Activated CD8-positive, alpha-beta memory T cell treated with anti-CD3 and anti-CD28 coated beads, Interleukin-2, amount 10 ng/mL, durations not matched to agents 7 days and 5 days (primary cell): ENCODE data around the gene FOXK1. TPM values are rescaled to one million over a fixed set of nuclear protein-coding genes. Genes with fewer than 3 reads are reported as not detected.
A peak's percentile ranks its signal among the peaks of the same experiment; 100 is the strongest.

ENCODE experiments used
- ATAC-seq: fragments of 150-1000 bp; cut with Tn5 transposase; one replicate; pipeline ENCODE4 v1.10.0; 2021; ENCODE audit warnings: moderate library complexity
- CTCF ChIA-PET: fragments of 350-600 bp; sonication (Branson Sonifier 250); formaldehyde crosslinking; loops from one replicate; lab custom pipeline; 2021; ENCODE audit warnings: antibody characterized with exemption; lab: Charles Lee
- DNase-seq: peaks from one replicate; pipeline ENCODE4 v3.0.0-alpha.2; 2020
- H3K27ac Mint-ChIP-seq: one replicate; pipeline ENCODE4 v1.8.0; 2021; ENCODE audit warnings: mild to moderate bottlenecking, mixed read lengths
- H3K27me3 Mint-ChIP-seq: one replicate; pipeline ENCODE4 v1.8.0; 2021; ENCODE audit warnings: mixed read lengths
- H3K36me3 Mint-ChIP-seq: one replicate; pipeline ENCODE4 v1.8.0; 2021; ENCODE audit warnings: mild to moderate bottlenecking, mixed read lengths
- H3K4me1 Mint-ChIP-seq: one replicate; pipeline ENCODE4 v1.8.0; 2021; ENCODE audit warnings: mixed read lengths
- H3K4me3 Mint-ChIP-seq: one replicate; pipeline ENCODE4 v1.8.0; 2021; ENCODE audit warnings: mild to moderate bottlenecking, moderate library complexity, mixed read lengths
- H3K9me3 Mint-ChIP-seq: one replicate; pipeline ENCODE4 v1.8.0; 2022; ENCODE audit warnings: low read depth, mixed read lengths
- total RNA-seq, 2 experiments: library from RNA; stranded (reverse); gene quantifications; one replicate each; pipeline ENCODE4 v1.2.3, GENCODE V29; 2021

The FOXK1 gene
- total RNA-seq, 2 experiments from 2014 or later = 27.1 to 31.2 TPM

DNA sequence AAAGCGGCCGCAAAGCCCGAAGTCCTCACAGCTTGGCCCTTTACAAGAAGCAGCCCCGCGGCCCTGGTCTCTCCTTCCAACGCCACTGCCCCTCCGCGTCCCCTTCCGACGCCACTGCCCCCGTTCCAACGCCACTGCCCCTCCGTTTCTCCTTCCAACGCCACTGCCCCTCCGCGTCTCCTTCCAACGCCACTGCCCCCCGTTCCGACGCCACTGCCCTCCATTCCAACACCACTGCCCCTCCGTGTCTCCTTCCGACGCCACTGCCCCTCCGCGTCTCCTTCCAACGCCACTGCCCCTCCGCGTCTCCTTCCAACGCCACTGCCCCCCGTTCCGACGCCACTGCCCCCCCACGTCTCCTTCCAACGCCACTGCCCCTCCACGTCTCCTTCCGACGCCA is 126.5 kb downstream of the FOXK1 start:
- no peaks in the 10 kb centered on the region for H3K36me3 Mint-ChIP-seq
- CTCF ChIA-PET = interaction anchor here (3.2 kb wide), 1 partner anchor 10 kb away, joined by 16 read pairs; no protein-coding TSS in a partner anchor
- H3K9me3 Mint-ChIP-seq = no peaks in the 10 kb centered on the region
- H3K4me3 Mint-ChIP-seq = no peak overlapping the region
- H3K27me3 Mint-ChIP-seq = peaks cover 32% of the 10 kb centered on the region
- DNase-seq (no peak), ATAC-seq (no peak)
- H3K27ac Mint-ChIP-seq = no peak overlapping the region
- peaks cover 7% of the 10 kb centered on the region for H3K4me1 Mint-ChIP-seq

DNA sequence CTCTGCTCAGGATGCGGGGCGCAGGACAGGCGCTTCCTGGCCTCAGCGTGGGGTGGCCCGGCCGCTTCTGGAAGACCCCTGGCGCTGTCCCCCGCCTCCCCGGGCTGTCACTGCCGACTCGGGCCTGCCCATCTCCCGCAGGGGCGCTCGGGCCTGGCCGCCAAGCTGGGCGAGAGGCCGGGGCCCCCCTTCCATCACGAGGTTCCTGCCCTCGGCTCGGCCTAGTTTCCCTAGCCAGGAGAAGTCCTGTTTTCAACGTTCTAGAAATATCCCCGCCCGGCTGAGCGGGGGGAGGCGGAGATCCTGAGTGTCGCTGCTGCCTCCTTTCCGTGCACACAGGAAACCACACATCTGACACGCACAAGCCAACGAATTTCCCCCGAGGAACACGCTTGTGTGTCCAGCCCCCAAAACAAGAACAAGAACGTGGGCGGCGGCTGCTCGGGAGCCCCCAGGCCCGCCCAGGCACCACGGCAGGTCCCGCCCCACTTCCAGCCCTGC is 127.0 kb downstream of the FOXK1 start:
- CTCF ChIA-PET = interaction anchor here (3.2 kb wide), 1 partner anchor 11 kb away, joined by 16 read pairs; no protein-coding TSS in a partner anchor
- H3K27ac Mint-ChIP-seq = no peak overlapping the region
- H3K4me3 Mint-ChIP-seq = peak overlapping the region; percentile 26
- DNase-seq (no peak), ATAC-seq (peak; percentile 30)
- peaks cover 7% of the 10 kb centered on the region for H3K4me1 Mint-ChIP-seq
- peaks cover 37% of the 10 kb centered on the region for H3K27me3 Mint-ChIP-seq
- H3K9me3 Mint-ChIP-seq = no peaks in the 10 kb centered on the region
- no peaks in the 10 kb centered on the region for H3K36me3 Mint-ChIP-seq

DNA sequence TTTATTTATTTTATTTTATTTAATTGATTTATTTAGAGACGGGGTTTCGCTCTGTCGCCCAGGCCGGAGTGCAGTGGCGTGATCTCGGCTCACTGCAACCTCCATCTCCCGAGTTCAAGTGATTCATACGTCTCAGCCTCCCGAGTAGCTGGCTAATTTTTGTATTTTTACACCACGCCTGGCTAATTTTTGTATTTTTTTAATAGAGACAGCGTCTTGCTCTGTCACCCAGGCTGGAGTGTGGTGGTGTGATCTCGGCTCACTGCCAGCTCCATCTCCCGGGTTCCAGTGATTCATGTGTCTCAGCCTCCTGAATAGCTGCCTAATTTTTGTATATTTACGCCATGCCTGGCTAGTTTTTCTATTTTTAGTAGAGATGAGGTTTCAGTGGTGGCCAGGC is 127.6 kb downstream of the FOXK1 start:
- CTCF ChIA-PET = interaction anchor here (3.2 kb wide), 1 partner anchor 12 kb away, joined by 16 read pairs; no protein-coding TSS in a partner anchor
- no peak overlapping the region for H3K4me3 Mint-ChIP-seq
- H3K4me1 Mint-ChIP-seq = peaks cover 7% of the 10 kb centered on the region
- DNase-seq (no peak), ATAC-seq (no peak)
- H3K27ac Mint-ChIP-seq = no peak overlapping the region
- H3K27me3 Mint-ChIP-seq = peaks cover 38% of the 10 kb centered on the region
- H3K36me3 Mint-ChIP-seq = no peaks in the 10 kb centered on the region
- H3K9me3 Mint-ChIP-seq = no peaks in the 10 kb centered on the region

DNA sequence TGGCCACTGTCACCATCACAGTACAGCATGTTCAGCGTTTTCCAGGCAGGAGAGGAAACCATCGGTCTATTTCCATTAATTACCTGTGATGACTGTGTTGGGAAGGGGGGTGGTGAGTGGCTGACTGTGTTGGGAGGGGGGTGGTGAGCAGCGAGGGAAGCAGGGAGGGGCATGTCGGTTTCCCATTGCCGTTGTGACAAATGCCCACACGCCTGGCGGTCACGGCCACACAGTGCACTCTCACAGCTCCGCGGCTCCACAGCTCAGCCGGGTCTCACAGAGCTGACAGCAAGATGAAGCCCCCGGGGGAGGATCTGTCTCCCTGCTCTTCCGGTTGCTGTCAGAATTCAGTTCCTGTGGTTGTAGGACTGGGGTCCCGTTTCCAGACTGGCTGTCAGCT is 132.3 kb downstream of the FOXK1 start:
- H3K9me3 Mint-ChIP-seq = no peaks in the 10 kb centered on the region
- CTCF ChIA-PET = no interaction called here

DNA sequence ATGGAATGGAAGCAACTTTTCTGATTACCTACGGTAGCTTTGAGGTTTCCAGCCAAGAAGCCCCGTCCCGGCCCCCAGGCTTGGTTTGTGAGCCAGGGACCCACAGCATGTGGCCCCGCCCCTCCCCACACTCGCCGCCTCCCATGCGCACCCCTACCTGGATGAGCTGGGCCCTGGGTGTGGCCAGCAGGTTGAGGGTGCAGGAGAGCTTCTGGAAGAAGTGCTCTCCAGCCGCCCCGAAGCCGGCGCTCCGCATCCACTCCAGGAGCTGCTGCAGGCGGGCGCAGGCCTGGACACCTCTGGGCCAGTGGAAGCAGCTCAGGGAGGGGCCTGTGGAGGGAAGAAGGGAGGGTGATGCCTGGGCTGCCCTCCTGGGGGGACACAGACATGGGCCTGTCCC is 133.0 kb downstream of the FOXK1 start:
- Mint-ChIP-seq H3K27me3 (peaks cover 16% of the 10 kb centered on the region), H3K9me3 (no peaks in the 10 kb centered on the region), H3K4me1 (peaks cover 2% of the 10 kb centered on the region), H3K4me3 (no peak overlapping the region), H3K27ac (no peak overlapping the region), H3K36me3 (no peaks in the 10 kb centered on the region)
- DNase-seq (no peak), ATAC-seq (no peak)
- CTCF ChIA-PET = interaction anchor here (1.3 kb wide), 1 partner anchor 15 kb away, joined by 3 read pairs; no protein-coding TSS in a partner anchor

More for the DNA sequence above, 132.3 kb downstream of the FOXK1 start:
- H3K4me1 Mint-ChIP-seq = peaks cover 4% of the 10 kb centered on the region
- no peak for ATAC-seq
- peaks cover 18% of the 10 kb centered on the region for H3K27me3 Mint-ChIP-seq
- H3K27ac Mint-ChIP-seq = no peak overlapping the region
- no peaks in the 10 kb centered on the region for H3K36me3 Mint-ChIP-seq
- H3K4me3 Mint-ChIP-seq = no peak overlapping the region
- DNase-seq = no peak

DNA sequence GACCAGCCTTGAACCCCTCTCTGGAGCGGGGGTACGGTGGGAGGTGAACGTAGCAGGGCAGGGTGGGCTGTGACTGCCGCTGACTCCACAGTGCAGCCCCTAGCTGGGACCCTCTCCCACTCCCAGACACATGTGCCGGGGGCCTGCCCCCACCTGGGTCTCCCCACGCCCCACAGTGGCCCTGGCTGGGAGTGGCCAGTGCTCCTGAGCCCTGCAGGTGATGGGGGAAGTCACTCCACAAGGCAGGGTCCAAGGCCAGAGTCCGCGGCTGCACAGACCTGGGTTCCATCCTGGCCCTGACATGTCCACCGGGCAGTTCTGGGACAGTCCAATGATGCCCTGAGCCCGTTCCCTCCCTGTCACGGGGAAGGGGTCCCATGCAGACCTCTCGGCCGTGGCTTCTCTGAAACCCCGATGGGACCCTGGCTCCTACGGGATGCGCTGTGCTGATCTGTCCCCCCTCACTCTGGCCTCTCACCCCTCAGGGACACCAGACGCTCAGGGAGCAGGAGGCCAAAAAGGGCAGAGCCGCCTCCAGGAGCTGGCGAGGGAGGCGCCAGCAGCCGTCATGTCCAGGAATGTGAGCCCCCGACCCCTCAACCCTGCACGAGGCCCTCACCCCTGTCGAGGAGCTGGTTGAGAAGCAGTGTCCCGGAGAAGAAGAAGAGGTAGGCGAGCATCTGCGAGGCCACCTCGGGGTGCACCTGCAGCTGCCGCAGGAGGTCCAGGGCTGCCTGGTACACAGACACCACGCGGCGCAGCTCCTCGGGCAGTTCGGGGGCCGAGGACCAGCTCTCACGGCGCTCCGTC is 133.7 kb downstream of the FOXK1 start:
- ATAC-seq (no peak), DNase-seq (no peak)
- Mint-ChIP-seq H3K4me1 (no peaks in the 10 kb centered on the region), H3K36me3 (no peaks in the 10 kb centered on the region), H3K9me3 (no peaks in the 10 kb centered on the region), H3K4me3 (no peak overlapping the region), H3K27me3 (peaks cover 13% of the 10 kb centered on the region), H3K27ac (no peak overlapping the region)
- CTCF ChIA-PET = interaction anchor here (1.3 kb wide), 1 partner anchor 14 kb away, joined by 3 read pairs; no protein-coding TSS in a partner anchor

DNA sequence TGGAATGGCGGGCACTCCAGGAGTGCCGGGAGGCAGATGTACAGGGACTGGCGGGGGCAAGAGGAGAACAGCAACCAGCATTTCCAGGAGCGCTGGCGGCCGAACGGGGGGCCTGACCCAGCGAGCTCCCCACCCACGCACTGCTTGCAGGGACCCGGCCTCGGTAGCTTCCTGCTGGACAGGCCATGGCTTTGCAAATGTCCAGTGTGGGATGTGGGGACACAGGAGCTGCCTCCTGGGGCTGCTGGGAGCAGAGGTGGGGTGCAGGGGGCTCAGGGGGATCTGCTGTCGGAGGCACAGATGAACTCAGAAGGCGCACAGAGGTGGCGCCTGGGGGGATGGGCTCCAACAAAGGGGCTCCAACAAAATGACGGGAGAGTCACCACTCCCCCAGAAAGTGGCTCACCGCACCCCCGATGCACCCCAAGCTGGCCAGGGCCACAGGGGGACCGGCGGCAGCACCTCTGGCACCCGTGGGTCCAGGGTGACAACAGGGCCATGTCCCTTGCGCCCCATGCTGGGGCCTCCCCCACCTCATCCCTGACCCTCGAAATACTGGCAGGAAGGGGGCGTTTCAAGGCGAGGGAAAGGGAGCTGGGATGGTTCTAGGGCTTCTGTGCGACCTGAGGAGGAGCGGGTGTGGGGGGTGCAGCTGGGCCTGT is 134.5 kb downstream of the FOXK1 start:
- CTCF ChIA-PET = interaction anchor here (1.3 kb wide), 1 partner anchor 14 kb away, joined by 3 read pairs; no protein-coding TSS in a partner anchor
- ATAC-seq = no peak
- Mint-ChIP-seq H3K27me3 (peaks cover 13% of the 10 kb centered on the region), H3K4me1 (no peaks in the 10 kb centered on the region), H3K9me3 (no peaks in the 10 kb centered on the region), H3K27ac (no peak overlapping the region), H3K4me3 (no peak overlapping the region), H3K36me3 (no peaks in the 10 kb centered on the region)
- no peak for DNase-seq

DNA sequence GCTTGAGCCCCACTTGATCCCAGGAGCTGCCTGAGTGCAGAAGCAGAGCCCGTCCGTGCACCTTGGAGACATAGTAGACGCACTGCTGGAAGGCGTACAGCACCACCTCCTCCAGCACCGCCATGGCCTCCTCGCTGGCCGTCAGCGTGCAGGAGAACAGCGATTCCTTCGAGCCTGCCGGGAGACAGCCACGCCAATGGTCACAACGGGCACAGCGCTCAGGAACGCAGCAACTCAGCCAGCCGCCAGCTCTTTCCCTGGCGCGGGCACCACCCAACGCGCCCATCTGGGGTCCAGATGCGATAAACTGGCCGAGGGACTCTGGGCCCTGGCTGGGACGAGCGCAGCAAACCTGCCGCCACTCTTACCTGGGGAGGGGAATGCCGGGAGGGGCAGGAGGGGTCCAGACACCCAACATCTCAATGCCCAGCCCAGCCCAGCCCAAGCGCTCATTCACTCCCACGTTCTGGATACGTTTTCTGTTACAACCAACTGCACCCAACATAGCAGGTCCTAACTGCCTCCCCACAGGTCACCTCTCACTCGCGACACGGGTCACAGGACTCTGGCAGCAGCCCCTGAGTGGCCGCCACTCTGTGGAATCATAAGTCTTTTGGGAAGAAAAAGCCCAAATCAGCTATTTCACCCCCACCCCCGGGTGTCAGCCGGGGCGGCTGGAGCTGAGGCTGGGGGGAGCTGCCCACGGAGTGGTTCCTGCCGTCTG is 135.2 kb downstream of the FOXK1 start:
- no peak for DNase-seq
- no peak overlapping the region for H3K4me3 Mint-ChIP-seq
- H3K36me3 Mint-ChIP-seq = no peaks in the 10 kb centered on the region
- H3K27ac Mint-ChIP-seq = no peak overlapping the region
- no peak for ATAC-seq
- H3K27me3 Mint-ChIP-seq = peaks cover 13% of the 10 kb centered on the region
- CTCF ChIA-PET = no interaction called here
- no peaks in the 10 kb centered on the region for H3K4me1 Mint-ChIP-seq
- H3K9me3 Mint-ChIP-seq = no peaks in the 10 kb centered on the region

DNA sequence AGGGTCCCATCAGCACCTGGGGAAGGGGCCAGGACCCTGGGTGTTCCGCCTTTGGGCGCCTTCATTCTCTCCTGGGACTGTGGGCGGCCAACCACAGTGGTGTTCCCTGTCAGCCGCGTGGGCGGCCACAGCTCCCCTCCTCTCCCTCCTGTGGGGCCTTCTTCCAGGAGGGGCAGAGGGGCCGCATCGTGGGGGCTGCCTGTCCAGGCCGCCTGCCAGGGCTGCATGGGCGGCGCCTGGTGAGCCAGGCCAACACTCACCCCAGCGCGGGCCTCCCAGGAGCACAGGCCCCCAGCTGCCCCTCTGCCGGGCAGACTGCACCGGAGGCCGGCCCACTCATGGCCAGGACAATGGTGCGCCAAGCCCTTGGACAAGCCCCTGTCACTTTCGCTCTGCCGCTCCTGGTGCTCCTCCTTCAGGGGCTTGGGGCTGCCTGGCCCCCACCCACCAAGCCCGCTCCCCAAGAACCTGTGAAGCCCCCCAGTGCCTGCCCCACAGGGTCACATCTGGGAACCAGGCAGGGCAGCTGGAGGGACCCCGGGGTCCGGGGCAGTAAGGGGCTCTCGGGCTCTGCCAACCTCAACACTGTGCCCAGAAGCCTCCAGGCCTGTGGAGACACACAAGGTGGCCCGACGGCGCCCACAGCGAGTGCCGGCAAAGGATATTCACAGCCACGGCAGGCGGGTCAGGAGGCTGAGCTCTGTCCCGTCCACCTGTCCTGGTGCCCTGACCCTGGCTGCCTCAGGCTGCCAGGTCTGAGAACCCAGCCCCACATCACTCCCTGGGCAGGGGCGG is 136.1 kb downstream of the FOXK1 start:
- H3K4me3 Mint-ChIP-seq = no peak overlapping the region
- no peak for ATAC-seq
- no peak overlapping the region for H3K27ac Mint-ChIP-seq
- DNase-seq = no peak
- no peaks in the 10 kb centered on the region for H3K36me3 Mint-ChIP-seq
- no peaks in the 10 kb centered on the region for H3K9me3 Mint-ChIP-seq
- CTCF ChIA-PET = interaction anchor here (0.8 kb wide), 1 partner anchor 20 kb away, joined by 4 read pairs; no protein-coding TSS in a partner anchor
- peaks cover 10% of the 10 kb centered on the region for H3K27me3 Mint-ChIP-seq
- H3K4me1 Mint-ChIP-seq = no peaks in the 10 kb centered on the region

DNA sequence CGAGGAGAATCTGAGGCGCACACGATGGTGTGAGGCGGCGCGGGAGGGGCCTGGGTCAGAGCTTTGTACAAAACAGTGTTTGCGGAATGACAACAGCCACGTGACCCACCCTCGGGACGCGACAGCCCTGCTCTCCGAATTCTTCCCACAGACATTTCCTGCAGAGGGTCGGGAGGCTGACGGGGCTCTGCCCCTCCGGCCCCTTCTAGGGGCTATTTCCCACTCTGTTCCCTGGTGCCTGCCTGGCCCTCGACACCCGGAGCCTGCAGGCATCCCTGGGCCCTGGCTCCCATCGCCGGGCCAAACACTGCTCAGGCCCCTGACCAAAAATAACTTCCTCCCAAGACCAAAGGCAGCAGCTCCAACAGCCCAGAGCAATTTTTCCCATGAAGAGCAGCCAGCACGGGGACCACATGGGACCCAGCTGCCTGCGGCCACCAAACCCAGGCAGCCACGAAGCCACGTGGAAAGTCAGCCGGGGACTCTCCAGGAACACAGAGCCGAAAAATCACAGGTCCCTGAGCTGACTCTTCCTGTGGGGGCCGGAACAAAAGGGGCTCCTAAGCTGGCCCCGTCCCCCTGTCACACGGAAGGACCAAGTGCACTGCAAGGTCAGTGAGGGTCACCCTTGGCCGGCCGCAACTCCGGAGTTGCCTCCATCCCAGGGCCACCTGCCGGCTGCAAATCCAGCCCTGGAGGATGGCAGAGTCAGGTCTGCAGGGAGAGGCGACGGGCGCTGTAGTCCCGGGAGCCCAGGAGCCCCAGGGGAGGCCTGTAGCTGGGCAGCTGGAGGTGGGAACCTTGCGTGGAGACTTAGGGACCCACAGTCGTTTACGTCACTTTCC is 137.7 kb downstream of the FOXK1 start:
- no peak for ATAC-seq

DNA sequence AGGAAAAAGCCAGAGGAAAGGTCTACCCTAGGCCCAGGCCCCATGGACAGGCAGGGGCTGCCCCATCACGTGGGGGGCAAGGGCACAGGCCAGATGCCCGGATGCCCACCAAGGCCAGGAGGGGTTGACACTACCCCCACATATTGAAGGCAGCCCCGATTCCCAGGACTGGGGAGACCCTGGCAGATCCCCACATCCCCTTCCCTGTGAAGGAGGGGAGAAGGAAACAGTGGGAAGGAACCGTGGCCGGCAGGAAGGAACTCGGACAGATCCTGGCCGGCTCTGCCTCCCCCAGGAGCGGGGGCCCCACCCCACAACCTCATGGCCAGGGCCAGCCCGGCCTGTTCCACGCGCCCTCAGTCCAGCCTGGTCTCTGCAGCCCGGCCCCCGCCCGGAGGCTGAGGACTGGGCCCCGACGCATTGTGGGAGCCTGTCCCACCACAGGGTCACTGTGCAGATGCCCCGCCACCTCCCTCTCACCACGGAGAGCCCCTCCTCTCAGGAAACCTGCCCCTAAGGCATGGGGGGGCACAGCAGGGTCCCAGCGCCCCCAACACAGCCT is 138.4 kb downstream of the FOXK1 start:
- Mint-ChIP-seq H3K36me3 (no peaks in the 10 kb centered on the region), H3K9me3 (no peaks in the 10 kb centered on the region), H3K27ac (no peak overlapping the region)

More for the DNA sequence above, 137.7 kb downstream of the FOXK1 start:
- H3K4me3 Mint-ChIP-seq = no peak overlapping the region
- no peaks in the 10 kb centered on the region for H3K9me3 Mint-ChIP-seq
- H3K4me1 Mint-ChIP-seq = no peaks in the 10 kb centered on the region
- H3K27me3 Mint-ChIP-seq = no peaks in the 10 kb centered on the region
- DNase-seq = no peak
- H3K27ac Mint-ChIP-seq = no peak overlapping the region
- CTCF ChIA-PET = no interaction called here
- no peaks in the 10 kb centered on the region for H3K36me3 Mint-ChIP-seq

More for the DNA sequence above, 138.4 kb downstream of the FOXK1 start:
- H3K27me3 Mint-ChIP-seq = no peaks in the 10 kb centered on the region
- H3K4me1 Mint-ChIP-seq = no peaks in the 10 kb centered on the region
- H3K4me3 Mint-ChIP-seq = no peak overlapping the region
- no peak for DNase-seq
- ATAC-seq = no peak
- CTCF ChIA-PET = no interaction called here
